HG02642 (cell line): ENCODE results near the gene CTSK.

Experiments
- ATAC-seq: cut with Tn5 transposase; IDR thresholded peaks from one replicate; pipeline ENCODE4 v1.9.1; 2021; ENCODE audit warnings: mild to moderate bottlenecking; ENCODE audit not compliant: unreplicated experiment, poor library complexity

Gene CTSK

GRCh38 chr1:150764617-150765101 lies 43.4 kb downstream of the CTSK start:
- ATAC-seq = no peak

GRCh38 chr1:150763018-150763417 lies 45.0 kb downstream of the CTSK start:
- ATAC-seq = no peak

DNA sequence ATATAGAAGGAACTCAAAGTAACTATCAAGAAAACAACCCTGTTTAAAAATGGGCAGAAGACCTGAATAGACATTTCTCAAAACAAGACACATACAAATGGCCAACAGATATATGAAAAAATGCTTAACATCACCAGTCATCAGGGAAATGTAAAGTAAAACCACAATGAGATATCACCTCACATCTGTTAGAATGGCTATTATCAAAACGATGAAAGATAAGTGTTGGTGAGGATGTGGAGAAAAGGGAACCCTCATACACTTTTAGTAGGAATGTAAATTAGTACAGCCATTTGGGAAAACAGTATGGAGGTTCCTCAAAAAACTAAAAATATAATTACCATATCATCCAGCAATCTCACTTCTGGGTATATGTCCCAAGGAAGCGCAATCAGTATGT lies 45.5 kb downstream of the CTSK start:
- no peak for ATAC-seq

- ATAC-seq = no peak
Measured at GRCh38 chr1:150761801-150762200, 46.3 kb downstream of the CTSK start.

DNA sequence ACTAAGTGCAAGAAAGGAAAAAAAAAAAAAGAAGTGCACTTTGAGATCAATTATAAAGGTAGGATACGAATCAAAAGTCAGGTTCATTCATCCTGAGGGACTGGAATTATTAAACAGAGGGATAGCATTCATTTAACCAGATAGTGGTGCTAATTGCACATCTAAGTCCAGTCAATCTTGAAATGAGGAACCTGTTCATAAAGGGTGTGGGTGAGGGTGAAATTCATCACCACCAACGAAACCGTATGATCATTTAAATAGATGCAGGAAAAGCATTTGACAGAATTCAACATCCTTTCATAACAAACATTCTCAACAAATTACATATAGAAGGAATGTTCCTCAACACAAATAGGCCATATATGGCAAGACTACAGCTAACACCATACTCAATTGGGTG lies 48.0 kb downstream of the CTSK start:
- ATAC-seq = no peak

DNA sequence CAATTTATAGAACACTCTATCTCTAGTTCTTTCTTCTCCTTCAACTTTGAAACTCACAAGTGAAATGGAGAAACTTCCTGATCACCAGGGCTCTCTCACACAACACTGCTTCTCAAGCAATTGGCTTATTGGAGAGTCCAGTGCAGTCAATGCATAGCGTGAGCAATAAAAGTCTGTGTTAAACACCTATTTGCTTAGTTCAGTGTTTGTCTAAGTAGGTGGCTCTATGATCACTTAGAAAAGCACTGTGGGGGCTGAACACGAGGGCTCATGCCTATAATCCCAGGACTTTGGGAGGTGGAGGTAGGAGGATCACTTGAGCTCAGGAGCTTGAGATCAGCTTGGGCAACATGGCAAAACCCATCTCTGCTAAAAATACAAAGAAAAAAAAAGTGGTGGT lies 54.6 kb downstream of the CTSK start:
- ATAC-seq = no peak

DNA sequence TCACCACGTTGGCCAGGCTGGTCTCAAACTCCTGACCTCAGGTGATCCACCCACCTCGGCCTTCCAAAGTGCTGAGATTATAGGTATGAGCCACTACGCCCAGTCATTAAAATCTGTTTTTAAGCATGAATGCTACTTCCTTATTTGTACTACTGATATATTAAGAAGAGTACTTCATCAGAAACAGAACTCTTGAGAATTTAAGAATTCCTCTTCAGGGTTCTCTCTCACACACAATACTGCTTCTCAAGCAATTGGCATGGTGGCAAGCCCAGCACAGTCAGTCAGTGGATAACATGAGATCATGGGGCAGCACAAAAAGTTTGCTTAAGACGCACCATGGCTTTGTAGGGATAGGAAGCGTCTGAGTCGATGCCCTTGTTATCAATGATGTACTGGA lies 56.6 kb downstream of the CTSK start:
- no peak for ATAC-seq

- ATAC-seq = no peak
Measured at GRCh38 chr1:150749720-150750311, 58.2 kb downstream of the CTSK start.

DNA sequence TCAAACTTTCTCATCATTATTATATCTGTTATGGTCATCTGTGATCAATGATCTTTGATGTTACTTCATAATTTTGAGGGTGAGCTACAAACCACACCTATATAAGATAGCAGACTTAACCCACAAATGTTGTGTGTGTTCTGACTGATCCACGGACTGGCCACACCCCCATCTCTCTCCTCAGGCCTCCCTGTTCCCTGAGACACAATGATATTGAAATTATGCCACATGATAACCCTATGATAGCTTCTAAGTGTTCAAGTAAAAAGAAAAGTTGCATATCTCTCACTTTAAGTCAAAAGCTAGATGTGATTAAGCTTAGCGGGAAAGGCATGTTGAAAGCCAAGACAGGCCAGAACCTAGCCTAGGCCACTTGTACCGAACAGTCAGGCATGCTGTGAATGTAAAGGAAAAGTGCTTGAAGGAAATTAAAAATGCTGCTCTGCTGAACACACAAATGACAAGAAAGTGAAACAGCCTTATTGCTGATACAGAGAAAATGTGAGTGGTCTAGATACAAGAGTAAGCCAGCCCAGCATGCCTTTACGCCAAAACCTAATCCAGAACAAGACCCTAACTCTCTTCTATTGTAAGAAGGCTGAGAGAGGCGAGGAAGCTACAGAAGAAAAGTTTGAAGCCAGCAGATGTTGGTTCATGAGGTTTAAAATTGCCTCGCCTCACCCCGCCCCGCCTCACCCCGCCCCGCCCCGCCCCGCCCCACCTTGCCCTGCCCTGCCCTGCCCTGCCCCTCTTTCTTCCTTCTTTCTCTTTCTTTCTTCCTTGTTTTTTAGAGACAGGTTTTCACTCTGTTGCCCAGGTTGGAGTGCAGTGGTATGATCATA lies 59.0 kb downstream of the CTSK start:
- no peak for ATAC-seq
